MV-4-11 (cell line): ENCODE measurements around the gene PTPN1.

Source experiments
- DNase-seq: peaks from one replicate; lab custom pipeline; 2025; lab: John Stamatoyannopoulos, UW

PTPN1 gene

GRCh38 chr20:50532221-50532620 lies 22.0 kb downstream of the PTPN1 start:
- no peak for DNase-seq

GRCh38 chr20:50533061-50533460 lies 22.9 kb downstream of the PTPN1 start:
- no peak for DNase-seq

GRCh38 chr20:50533464-50533863 lies 23.3 kb downstream of the PTPN1 start:
- DNase-seq = no peak

- peak; percentile 40 for DNase-seq
Observed at GRCh38 chr20:50534567-50534966, 24.4 kb downstream of the PTPN1 start.

- no peak for DNase-seq
Observed at GRCh38 chr20:50535162-50535561, 25.0 kb downstream of the PTPN1 start.

- no peak for DNase-seq
Observed at GRCh38 chr20:50536333-50536732, 26.1 kb downstream of the PTPN1 start.

GRCh38 chr20:50537546-50538201 lies 27.5 kb downstream of the PTPN1 start:
- no peak for DNase-seq

- DNase-seq = peak; percentile 18
Observed at GRCh38 chr20:50538276-50538675, 28.1 kb downstream of the PTPN1 start.

GRCh38 chr20:50539798-50540197 lies 29.6 kb downstream of the PTPN1 start:
- DNase-seq = peak; percentile 41

- no peak for DNase-seq
Observed at GRCh38 chr20:50540620-50541605, 30.7 kb downstream of the PTPN1 start.

GRCh38 chr20:50541606-50542041 lies 31.4 kb downstream of the PTPN1 start:
- DNase-seq = peak; percentile 96

- DNase-seq = no peak
Observed at GRCh38 chr20:50543326-50543725, 33.1 kb downstream of the PTPN1 start.

- DNase-seq = no peak
Observed at GRCh38 chr20:50545126-50545525, 34.9 kb downstream of the PTPN1 start.

- peak; percentile 89 for DNase-seq
Observed at GRCh38 chr20:50546729-50547314, 36.6 kb downstream of the PTPN1 start.

GRCh38 chr20:50547964-50548363 lies 37.8 kb downstream of the PTPN1 start:
- DNase-seq = peak; percentile 13

GRCh38 chr20:50548396-50548795 lies 38.2 kb downstream of the PTPN1 start:
- DNase-seq = no peak

- no peak for DNase-seq
Observed at GRCh38 chr20:50550531-50550930, 40.3 kb downstream of the PTPN1 start.

GRCh38 chr20:50551288-50551687 lies 41.1 kb downstream of the PTPN1 start:
- DNase-seq = no peak

GRCh38 chr20:50552979-50553378 lies 42.8 kb downstream of the PTPN1 start:
- no peak for DNase-seq

GRCh38 chr20:50554694-50555579 lies 44.8 kb downstream of the PTPN1 start:
- peak; percentile 41 for DNase-seq

- no peak for DNase-seq
Observed at GRCh38 chr20:50555662-50556061, 45.5 kb downstream of the PTPN1 start.
